ENCODE measurements around the gene ZNF205.

Gene ZNF205

DNA sequence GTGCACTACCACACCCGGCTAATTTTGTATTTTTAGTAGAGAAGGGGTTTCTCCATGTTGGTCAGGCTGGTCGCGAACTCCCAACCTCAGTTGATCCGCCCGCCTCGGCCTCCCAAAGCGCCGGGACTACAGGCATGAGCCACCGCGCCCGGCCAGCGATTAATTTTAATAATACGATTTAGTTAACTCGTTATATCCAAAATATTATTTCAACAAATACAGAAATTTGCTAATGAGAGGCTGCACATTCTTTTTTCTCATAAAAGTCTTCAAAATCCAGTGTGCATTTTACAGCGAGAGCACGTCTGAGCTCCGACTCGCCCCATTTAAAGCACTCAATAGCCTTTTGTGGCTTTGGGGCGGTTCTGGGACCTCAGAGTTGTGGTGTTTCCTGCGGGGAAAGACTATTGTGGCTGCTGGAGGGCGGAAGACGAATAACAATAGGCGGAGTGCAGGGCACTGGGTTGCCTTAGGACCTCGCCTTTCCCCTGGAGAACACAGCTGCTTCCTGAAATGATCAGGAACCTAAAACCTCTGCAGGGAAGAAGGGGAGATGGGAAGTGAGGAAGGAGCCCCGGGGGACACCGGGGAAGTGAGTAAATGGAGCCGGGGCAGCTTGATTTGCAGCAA, 10.4 kb upstream of the ZNF205 start:
- peak overlapping the region; percentile 35 to 83 (median 69); a peak in 21 of 22 replicates for H3K27ac ChIP-seq
- H3K4me3 ChIP-seq = peak overlapping the region; percentile 30 to 58 (median 42); a peak in 19 of 20 replicates
- H4K20me1 ChIP-seq = no peaks in the 10 kb centered on the region
- peak overlapping the region; percentile 45 to 77 (median 66) for H3K9ac ChIP-seq
- H3K9me3 ChIP-seq (replicated peaks in 1 of 11) = no peaks in the 10 kb centered on the region
- H3K4me1 ChIP-seq = peaks cover 46 to 90% (median 82%) of the 10 kb centered on the region in 10 experiments
- H3K36me3 ChIP-seq = no peaks in the 10 kb centered on the region
- H3K27me3 ChIP-seq = no peaks in the 10 kb centered on the region
- peak overlapping the region; percentile 69 to 91 (median 85) for H3K4me2 ChIP-seq
- TF ChIP-seq Cebpa-rat (IDR thresholded peaks at IDR 0.05) = no peak

DNA sequence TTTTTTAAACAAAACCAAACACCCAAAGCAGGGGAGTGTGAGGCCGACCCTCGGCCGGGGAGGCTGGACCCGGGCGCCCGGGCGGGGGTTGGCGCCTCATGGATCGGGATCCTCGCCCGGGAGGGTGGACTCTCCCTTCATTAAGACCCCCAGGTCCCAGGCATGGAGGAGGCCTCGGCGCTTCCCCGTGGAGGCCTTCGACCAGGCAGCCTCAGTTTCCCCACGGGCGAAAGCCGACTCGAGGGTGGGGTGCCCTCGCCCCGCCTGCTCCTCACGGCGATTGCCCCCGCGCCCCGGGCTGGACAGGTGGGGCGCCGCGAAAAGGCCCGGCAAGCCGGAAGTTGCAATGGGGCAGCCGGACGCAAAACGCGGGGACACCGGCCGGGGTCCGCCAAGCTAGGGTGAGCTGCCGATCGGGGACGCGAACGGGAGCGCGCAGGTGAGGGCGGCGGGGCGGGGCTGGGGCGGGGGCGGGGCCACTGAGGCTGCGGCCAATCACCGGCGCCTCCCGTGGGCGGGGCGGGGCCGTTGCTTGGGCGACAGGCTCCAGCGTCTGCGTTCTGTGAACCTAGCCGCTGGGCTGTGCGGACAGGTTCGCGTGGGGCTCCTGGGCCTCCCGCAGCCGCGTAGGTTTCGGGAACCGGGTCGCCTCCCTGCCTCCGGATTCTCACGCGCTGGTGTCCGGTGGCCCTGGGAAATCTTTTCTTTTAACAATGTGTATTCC, 6.0 kb upstream of the ZNF205 start:
- Histone ChIP-seq H3K27ac (peak overlapping the region; percentile 71 to 82 (median 80)), H4K20me1 (no peaks in the 10 kb centered on the region), H3K27me3 (peaks cover 3 to 20% (median 11%) of the 10 kb centered on the region in 11 experiments), H3K9me3 (replicated peaks in 1 of 11) (no peaks in the 10 kb centered on the region), H3K4me2 (peak overlapping the region; percentile 92 to 99 (median 97)), H3K4me3 (peak overlapping the region; percentile 60 to 78 (median 66)), H3K9ac (peak overlapping the region; percentile 74 to 84 (median 81)), H3K36me3 (no peaks in the 10 kb centered on the region), H3K4me1 (peaks cover 37 to 55% (median 48%) of the 10 kb centered on the region in 10 experiments)
- TF ChIP-seq Cebpa-rat (IDR thresholded peaks at IDR 0.05) = no peak

DNA sequence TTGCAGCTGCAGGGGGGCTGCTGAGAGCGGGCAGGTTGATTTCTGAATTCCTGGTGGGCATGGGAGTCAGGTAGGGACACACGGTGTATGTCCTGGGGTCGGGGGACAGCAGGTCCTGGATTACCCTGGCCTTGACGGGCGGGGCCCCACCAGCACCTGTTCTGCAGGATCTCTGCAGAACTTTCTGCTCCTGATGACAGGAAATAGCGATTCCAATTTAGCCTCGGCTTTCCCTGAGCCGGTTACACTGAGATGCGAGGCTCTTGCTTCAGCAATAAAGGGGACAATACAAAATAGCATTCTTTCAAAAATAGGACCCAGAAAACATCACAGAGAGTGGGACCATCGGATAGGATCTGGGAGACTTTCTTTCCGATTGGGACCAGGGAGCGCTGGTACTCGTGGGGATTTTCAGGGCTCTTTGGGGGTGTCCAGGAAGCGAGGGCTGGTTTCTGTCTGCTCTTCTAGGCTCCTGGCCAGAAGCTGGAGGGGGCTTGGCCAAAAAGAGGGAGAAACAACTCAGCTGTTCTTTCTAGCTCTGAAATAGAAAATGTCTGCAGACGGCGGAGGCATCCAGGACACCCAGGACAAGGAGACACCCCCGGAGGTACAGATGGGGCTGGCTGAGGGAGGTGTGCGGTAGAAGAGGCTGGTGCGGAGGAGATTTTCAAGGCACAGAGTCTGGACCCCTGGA, 642 bp downstream of the ZNF205 start:
- H3K4me1 ChIP-seq = no peaks in the 10 kb centered on the region
- H3K27me3 ChIP-seq = peaks cover 41 to 64% (median 57%) of the 10 kb centered on the region in 11 experiments
- peak overlapping the region in 1 of 10 experiments; percentile 26; a peak in 1 of 20 replicates for H3K4me3 ChIP-seq
- H3K36me3 ChIP-seq = no peaks in the 10 kb centered on the region
- H3K9me3 ChIP-seq (replicated peaks in 1 of 11) = no peaks in the 10 kb centered on the region
- H3K9ac ChIP-seq = no peak overlapping the region
- peaks cover 0 to 5% (median 0%) of the 10 kb centered on the region in 11 experiments; a peak in 2 of 22 replicates for H4K20me1 ChIP-seq
- peak overlapping the region in 2 of 11 experiments; percentile 16 to 20; a peak in 2 of 22 replicates for H3K4me2 ChIP-seq
- TF ChIP-seq Cebpa-rat (IDR thresholded peaks at IDR 0.05) = no peak
- no peak overlapping the region for H3K27ac ChIP-seq

DNA sequence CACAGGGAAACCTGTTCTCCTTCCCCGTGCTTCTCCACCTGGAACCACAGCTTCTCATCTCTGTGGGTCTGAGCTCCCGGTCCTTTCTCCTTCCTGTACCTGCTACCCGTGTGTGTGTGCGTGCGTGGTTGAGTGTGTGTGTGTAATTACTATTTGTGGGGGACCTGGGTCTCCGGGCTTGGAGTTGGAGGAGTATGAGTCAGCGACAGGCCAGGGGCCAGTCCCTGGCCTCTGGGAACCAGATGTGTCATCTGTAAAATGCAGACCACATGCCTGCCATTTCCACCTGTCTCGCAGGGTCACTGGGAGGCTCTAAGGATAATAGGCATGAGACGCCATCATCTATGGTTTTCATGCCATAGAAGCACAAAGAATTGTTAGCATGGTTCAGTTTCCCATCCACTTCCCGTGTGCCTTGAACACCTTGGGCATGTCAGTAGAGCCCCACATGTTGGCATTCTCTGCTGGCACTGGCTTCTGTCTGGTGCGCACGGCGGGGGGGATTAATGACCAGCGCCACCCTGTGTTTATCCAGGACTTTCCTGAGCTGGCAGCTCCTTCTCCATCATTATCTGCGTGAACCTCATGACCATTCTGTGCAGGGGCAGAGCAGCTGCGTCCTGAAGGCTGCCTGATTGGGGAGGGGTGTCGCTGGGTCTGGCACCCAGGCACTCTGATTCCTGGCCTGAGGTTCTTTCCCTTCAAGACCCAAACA, 1.5 kb downstream of the ZNF205 start:
- H3K9ac ChIP-seq = no peak overlapping the region
- no peaks in the 10 kb centered on the region for H3K36me3 ChIP-seq
- H3K27ac ChIP-seq = no peak overlapping the region
- H3K4me3 ChIP-seq = no peak overlapping the region
- no peaks in the 10 kb centered on the region for H3K4me1 ChIP-seq
- H3K4me2 ChIP-seq = no peak overlapping the region
- peaks cover 41 to 64% (median 57%) of the 10 kb centered on the region in 11 experiments for H3K27me3 ChIP-seq
- TF ChIP-seq Cebpa-rat (IDR thresholded peaks at IDR 0.05) = no peak
- peaks cover 0 to 5% (median 0%) of the 10 kb centered on the region in 11 experiments; a peak in 2 of 22 replicates for H4K20me1 ChIP-seq
- no peaks in the 10 kb centered on the region for H3K9me3 ChIP-seq (replicated peaks in 1 of 11)

DNA sequence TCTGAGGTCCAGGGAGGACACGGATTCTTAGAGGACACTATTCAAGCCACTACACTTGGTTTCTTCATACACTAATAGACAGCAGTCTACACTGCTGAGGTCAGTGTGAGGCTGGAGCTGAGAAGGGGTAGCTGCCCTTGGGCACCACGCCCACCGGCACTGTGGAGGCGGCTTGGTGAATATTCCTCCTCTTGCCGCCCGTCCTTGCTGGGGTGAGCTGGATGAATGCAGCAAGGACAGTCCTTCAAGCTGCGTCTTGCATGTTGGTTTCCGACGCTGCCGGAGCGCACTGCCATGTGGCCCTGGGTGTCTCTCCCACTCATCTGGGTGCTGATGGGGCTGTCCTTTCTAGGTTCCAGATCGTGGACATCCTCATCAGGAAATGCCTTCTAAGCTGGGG, 2.6 kb downstream of the ZNF205 start:
- no peak overlapping the region for H3K4me3 ChIP-seq
- H3K9ac ChIP-seq = no peak overlapping the region
- no peak overlapping the region for H3K4me2 ChIP-seq
- TF ChIP-seq Cebpa-rat (IDR thresholded peaks at IDR 0.05) = no peak
- no peak overlapping the region for H3K27ac ChIP-seq
- no peaks in the 10 kb centered on the region for H3K4me1 ChIP-seq
- H3K36me3 ChIP-seq = no peaks in the 10 kb centered on the region
- peaks cover 41 to 61% (median 55%) of the 10 kb centered on the region in 11 experiments for H3K27me3 ChIP-seq
- H3K9me3 ChIP-seq (replicated peaks in 1 of 11) = no peaks in the 10 kb centered on the region
- H4K20me1 ChIP-seq = peaks cover 0 to 5% (median 0%) of the 10 kb centered on the region in 11 experiments; a peak in 2 of 22 replicates

DNA sequence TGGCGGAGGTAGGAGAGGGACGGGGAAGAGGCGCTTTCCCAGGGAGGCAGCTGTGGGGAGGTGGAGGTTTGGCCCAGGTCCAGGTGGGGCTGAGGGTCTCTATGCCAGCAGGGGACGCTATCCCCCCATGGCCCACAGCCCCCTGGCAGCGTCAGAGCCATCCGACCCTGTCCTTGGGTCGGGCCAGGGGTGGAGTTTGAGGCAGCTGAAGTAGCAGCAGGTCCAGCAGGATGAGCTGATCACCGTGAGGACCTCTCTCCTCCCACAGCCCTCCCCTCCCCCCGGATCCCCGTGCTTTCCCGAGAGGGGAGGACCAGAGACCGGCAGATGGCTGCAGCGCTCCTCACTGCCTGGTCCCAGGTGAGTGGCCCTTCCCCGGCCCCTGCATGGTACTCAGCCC, 3.2 kb downstream of the ZNF205 start:
- Histone ChIP-seq H3K4me1 (no peaks in the 10 kb centered on the region), H3K36me3 (no peaks in the 10 kb centered on the region), H3K4me3 (no peak overlapping the region), H3K9ac (no peak overlapping the region), H4K20me1 (peaks cover 0 to 5% (median 0%) of the 10 kb centered on the region in 11 experiments; a peak in 2 of 22 replicates), H3K9me3 (replicated peaks in 1 of 11) (no peaks in the 10 kb centered on the region), H3K4me2 (no peak overlapping the region), H3K27ac (no peak overlapping the region), H3K27me3 (peaks cover 41 to 58% (median 51%) of the 10 kb centered on the region in 11 experiments)
- TF ChIP-seq Cebpa-rat (IDR thresholded peaks at IDR 0.05) = no peak

DNA sequence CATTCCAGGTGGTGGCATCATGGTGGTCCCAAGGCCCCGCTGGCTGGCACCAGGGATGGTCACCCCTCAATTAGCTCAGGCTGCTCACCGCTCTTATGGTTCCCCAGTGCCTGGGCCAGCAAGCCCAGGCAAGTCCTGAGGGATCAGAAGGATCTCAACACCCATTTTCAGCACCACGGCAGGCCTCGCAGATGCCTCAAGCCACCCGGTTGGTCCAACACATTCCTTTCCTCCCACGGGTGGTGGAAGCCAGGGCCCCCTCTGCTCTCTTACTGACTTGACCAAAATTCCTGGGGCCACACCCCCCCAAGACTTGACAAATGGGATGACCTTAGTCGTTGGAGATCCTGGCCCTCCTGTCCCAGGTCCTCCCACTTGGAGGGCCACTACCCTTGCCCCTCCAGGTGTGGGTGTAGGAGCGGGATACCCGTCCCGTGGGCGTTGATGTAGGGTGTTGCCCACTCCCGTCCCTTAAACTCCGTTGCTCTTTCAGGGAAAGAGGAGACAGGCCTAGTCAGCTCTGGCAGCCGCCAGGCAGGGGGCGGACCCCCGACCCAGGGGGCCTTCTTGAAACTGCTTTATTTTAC, 5.9 kb downstream of the ZNF205 start:
- Histone ChIP-seq H3K4me3 (no peak overlapping the region), H3K9ac (no peak overlapping the region), H3K4me2 (no peak overlapping the region), H3K36me3 (no peaks in the 10 kb centered on the region), H3K9me3 (replicated peaks in 1 of 11) (no peaks in the 10 kb centered on the region), H3K4me1 (peaks cover 5 to 17% (median 12%) of the 10 kb centered on the region in 10 experiments), H3K27me3 (peaks cover 18 to 31% (median 25%) of the 10 kb centered on the region in 11 experiments), H3K27ac (no peak overlapping the region), H4K20me1 (peaks cover 0 to 5% (median 0%) of the 10 kb centered on the region in 11 experiments; a peak in 2 of 22 replicates)
- TF ChIP-seq Cebpa-rat (IDR thresholded peaks at IDR 0.05) = no peak

DNA sequence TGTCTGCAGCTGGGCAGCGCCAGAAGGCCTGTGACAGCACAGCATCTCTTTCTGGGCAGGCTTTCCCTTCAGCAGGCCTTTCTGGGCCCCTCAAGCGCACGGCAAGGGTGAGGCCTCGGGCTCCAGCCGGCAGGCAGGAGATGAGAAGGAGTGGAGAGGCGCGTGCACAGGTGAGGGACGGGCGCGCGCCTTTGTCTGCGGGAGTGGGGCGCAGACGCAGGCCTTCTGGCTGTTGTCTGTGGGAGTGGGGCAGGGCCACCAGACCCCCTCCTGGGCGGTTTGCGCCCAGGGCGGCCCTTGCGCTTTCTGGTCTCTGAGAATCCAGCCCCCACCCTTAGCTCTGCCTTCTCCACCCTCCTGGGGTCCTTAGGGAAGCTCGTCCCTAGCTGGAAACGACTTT, 6.5 kb downstream of the ZNF205 start:
- Histone ChIP-seq H3K4me1 (peaks cover 10 to 22% (median 17%) of the 10 kb centered on the region in 10 experiments), H3K27me3 (peaks cover 13 to 25% (median 20%) of the 10 kb centered on the region in 11 experiments), H4K20me1 (peaks cover 0 to 5% (median 0%) of the 10 kb centered on the region in 11 experiments; a peak in 2 of 22 replicates), H3K36me3 (no peaks in the 10 kb centered on the region), H3K9me3 (replicated peaks in 1 of 11) (no peaks in the 10 kb centered on the region), H3K9ac (no peak overlapping the region), H3K4me2 (no peak overlapping the region), H3K4me3 (no peak overlapping the region), H3K27ac (no peak overlapping the region)
- TF ChIP-seq Cebpa-rat (IDR thresholded peaks at IDR 0.05) = no peak
